AG09309 (cell line): ENCODE data around the gene KLF15.

ENCODE experiments used
- DNase-seq: peaks from one replicate; pipeline ENCODE4 v3.0.0-alpha.2; 2010; ENCODE audit warnings: low read depth
- H3K4me3 ChIP-seq: 2 replicates; pipeline ENCODE4 v1.5.1; 2011; ENCODE audit warnings: mild to moderate bottlenecking, low read depth, low read length, moderate library complexity; ENCODE audit not compliant: control insufficient read depth
- CTCF ChIP-seq: IDR thresholded peaks from 2 replicates; pipeline ENCODE4 v1.5.1; 2011; ENCODE audit warnings: mild to moderate bottlenecking, low read depth, low read length, inconsistent platforms; ENCODE audit not compliant: insufficient read depth, control insufficient read depth; ENCODE audit errors: missing control alignments

Gene KLF15

GRCh38 chr3:126389112-126389793 is 32.0 kb upstream of the KLF15 start:
- peak; percentile 77 for TF ChIP-seq CTCF
- peak; percentile 41 for DNase-seq
- H3K4me3 ChIP-seq: peak overlapping the region; percentile 47

- no peak for DNase-seq
- TF ChIP-seq CTCF: no peak
- H3K4me3 ChIP-seq: no peak overlapping the region
Observed at GRCh38 chr3:126381966-126382365, 24.8 kb upstream of the KLF15 start.

GRCh38 chr3:126380011-126380768 is 23.0 kb upstream of the KLF15 start:
- H3K4me3 ChIP-seq: no peak overlapping the region
- TF ChIP-seq CTCF: no peak
- DNase-seq: no peak

GRCh38 chr3:126378341-126378751 is 21.1 kb upstream of the KLF15 start:
- no peak for TF ChIP-seq CTCF
- no peak overlapping the region for H3K4me3 ChIP-seq
- no peak for DNase-seq

GRCh38 chr3:126377211-126377610 is 20.0 kb upstream of the KLF15 start:
- DNase-seq: no peak
- H3K4me3 ChIP-seq: no peak overlapping the region
- no peak for TF ChIP-seq CTCF

GRCh38 chr3:126376444-126376843 is 19.2 kb upstream of the KLF15 start:
- no peak overlapping the region for H3K4me3 ChIP-seq
- no peak for DNase-seq
- TF ChIP-seq CTCF: no peak
